Measurements from ENCODE around the gene NTN5.
"Not testable (repeated sequence)": the region's sequence is repeated elsewhere in the genome, so short reads cannot be mapped to it uniquely, and the experiment has no call there.

The NTN5 gene, protein sequence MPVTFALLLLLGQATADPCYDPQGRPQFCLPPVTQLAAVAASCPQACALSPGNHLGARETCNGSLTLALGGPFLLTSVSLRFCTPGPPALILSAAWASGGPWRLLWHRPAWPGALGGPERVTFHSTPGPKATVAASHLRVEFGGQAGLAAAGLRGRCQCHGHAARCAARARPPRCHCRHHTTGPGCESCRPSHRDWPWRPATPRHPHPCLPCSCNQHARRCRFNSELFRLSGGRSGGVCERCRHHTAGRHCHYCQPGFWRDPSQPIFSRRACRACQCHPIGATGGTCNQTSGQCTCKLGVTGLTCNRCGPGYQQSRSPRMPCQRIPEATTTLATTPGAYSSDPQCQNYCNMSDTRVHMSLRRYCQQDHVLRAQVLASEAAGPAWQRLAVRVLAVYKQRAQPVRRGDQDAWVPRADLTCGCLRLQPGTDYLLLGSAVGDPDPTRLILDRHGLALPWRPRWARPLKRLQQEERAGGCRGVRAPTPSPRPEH

DNA sequence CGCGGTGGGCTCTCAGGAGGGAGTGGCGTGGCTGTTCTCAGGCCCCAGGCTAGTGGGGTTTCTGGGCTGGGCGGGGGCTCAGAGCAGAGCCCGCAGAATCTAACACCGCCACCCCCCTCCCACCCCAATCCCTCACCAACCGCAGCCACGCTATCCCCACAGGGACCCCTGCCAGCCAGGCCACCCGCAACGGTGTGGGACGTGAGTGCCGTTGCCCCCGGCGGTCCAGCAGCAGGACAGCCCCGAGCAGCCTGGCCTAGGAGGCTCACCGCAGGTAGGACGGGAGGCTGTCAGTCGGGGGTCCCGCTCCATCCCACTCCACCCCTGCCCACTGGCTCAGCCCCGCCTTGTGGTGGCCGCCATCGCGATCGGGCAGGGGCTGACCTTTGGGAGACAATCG is at the start of gene NTN5:
Gene NTN5, minus strand, starts transcription at position 24 of the 400 bp plus-strand sequence. CDS start 2,031 bp downstream, outside the sequence.
- DNase-seq, result no peak

DNA sequence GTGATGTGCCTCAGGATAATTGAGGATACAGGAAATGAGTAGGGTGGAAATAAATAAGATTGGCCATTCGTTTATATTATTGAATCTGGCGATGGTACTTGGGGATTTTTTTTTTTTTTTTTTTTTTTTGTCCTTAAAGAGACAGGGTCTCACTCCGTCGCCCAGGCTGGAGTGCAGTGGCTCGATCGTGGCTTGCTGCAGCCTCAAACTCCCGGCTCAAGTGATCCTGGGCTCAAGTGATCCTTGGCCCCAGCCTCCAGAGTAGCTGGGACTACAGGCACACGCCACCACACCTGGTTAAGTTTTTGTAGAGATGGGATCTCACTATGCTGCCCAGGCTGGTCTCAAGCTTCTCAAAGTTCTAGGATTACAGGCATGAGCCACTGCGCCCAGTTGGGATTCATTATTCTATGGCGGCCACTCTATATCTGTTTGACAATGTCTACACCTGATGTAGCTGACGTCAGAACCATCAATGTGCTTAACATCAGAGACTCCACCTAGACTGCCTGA is 49.4 kb upstream of the NTN5 start:
- no peak for DNase-seq

DNA sequence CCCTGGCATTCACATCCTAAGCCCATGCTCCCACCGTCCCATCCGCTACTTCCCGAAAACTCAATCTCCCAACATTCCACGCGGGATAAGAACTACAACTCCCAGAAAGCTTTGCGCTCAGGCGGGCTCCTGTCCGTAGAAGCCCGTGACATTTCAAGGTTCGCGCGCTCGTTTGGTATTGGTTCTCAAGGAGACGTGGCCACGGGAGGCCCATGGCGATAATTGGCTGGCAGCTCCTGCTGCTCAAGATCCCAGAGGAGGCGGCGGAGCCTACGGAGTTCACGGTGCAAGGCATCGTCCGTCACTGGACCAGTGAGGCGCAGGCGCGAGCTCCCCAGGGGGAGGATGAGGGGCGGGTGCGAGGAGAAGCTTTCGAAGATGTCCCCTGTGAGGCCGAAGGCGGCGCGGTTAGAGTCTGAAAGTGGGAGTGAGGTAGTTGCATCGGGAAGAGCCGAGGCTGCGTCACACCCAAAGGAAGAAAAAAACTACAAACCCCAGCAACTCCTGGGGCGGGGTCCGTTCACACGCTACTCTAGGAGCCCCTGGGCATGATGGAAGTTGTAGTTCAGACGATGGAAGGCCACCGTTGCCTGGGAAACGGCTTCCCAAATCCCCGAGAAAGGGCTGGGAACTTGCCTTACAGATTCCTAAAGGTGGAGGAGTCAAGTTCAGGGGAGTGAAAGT is 47.9 kb upstream of the NTN5 start:
- peak; percentile 97 to 98 for DNase-seq

DNA sequence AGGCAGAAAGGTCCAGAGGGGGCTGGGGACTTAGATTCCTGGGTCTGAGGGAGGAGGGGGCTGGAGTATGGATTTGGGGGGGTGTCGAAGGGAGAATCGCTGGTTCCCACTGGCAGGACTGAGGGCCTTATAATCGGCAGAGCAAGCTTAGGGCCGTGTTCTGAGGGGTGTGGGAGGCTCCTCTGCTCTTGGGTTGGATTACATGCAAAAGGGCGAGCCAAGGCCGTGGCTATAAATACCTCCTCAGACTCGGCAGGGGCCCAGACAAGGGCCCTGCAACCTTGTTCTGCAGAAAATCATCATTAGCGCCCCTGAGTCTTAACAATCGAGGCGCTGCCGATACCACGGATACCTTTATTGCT is 47.4 kb upstream of the NTN5 start:
- DNase-seq, result no peak

DNA sequence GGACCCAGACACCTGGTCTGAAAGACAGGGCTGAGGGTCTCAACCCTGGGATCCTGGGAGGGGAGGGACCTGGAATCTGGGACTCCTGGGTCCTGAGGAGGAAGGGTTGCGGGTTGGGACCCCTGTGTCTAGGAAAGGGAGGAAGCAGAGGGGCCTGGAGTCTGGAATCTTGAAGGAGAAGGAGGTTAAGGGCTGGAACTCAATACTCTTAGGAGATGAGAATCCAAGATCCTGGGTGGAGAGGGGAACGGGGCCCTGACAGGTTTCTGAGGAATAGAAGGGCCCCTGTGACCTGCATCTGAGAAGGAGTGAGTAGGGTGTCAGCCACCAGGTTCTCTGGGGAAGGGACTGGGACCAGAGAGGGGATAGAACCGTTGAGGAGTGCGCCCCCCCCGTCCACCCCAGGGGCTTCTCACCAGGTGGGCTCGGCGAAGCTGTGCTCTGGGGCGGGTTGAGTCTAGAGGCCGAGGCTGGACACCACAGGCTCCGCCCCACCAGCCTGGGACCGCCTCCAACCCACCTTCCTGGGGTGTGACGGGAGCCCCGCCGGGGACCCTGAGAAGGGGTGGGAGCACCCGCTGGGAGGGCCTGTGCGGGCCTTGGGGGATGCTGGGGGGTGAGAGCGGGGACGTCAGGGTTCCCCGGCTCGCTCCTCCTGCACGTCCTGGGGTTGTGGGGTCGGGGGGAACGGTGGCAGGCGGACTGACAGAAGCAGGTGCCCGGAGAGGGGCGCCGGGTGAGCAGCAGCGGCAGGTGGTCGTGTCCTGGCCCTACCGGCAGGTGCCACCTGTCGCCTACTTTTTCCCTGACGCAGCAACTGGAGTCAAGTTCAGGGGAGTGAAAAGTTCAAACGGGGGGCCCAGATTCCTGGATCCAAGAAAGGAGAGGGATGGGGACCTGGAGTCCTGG is 46.7 kb upstream of the NTN5 start, which contains the start of gene MAMSTR:
Gene MAMSTR, minus strand, starts transcription at position 463 of the 909 bp plus-strand sequence. CDS start 694 bp downstream, outside the sequence.
- no peak for DNase-seq

DNA sequence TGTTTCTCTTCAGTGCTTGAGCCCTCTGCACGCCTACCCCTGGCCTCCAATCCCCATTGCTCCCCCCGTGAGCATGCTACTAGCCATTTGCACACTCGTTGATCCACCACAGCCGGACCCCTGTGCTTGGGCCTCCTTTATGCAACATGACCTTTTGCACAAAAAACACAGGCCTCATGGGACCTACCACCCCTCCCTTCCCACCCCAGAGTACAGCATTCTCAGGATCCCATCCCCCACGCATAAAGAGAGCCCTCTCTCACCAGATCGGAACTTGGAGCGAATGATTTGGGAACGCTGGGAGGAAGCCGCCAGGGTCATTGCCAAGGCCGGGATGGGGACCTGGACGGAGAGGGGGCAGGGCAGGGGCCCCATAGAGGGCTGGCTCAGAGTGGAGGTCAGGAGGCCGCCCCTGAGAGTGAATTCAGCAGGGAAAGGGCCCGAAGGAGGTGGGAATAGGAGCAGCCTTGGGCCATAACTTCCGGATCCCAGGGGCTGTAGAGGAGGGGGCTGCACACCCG is 46.0 kb upstream of the NTN5 start:
- no peak for DNase-seq

DNA sequence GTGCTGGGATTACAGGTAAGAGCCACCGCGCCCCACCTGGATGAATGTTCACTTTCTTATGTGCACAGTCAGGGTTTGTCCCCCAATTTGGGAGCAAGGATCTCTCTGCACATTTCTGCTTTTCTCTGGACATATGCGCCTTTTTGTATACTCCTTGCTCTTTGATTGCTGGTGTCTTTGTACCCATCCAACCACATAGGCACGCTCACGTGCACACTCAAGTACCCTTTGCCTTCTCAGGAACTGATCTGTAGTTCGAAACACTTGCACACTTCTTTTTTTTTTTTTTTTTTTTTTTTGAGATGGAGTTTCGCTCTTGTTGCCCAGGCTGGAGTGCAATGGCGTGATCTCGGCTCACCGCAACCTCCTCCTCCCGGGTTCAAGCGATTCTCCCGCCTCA is 45.3 kb upstream of the NTN5 start:
- DNase-seq, result not testable (repeated sequence)

DNA sequence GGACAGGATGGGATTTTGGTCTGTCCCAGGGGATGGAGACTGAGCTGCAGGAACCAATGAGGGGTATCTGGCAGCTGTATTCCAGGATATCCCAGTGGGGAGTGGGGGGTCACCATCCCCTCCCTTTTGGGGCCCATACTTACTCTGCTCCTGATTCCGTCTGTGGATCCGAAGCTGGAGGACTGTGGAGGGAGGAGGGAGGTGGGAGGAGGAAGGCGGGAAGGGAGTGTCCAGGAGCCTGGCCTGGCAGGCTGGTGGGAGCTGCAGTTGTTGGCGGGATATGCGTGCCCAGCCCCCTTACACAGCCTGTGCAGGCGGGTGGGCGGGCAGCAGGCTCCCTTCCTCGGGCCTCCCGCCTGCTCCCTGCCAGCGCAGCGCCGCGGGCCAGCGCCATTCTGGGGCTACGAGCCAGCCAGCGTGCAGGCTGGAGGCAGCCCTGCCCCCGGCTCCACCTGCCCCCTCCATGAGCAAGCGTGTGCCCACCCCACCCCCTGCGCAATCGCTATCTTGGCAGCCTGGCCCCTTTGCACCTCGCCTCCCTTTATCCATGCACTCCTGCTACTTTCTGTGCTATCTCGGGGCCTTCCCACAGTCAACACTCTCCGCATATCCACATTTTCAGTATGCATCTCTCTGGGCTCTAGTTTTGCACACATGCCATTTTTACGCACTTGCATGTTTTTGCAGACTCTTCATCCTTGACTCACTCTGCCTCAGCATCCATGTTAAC is 43.9 kb upstream of the NTN5 start:
- DNase-seq, result no peak

DNA sequence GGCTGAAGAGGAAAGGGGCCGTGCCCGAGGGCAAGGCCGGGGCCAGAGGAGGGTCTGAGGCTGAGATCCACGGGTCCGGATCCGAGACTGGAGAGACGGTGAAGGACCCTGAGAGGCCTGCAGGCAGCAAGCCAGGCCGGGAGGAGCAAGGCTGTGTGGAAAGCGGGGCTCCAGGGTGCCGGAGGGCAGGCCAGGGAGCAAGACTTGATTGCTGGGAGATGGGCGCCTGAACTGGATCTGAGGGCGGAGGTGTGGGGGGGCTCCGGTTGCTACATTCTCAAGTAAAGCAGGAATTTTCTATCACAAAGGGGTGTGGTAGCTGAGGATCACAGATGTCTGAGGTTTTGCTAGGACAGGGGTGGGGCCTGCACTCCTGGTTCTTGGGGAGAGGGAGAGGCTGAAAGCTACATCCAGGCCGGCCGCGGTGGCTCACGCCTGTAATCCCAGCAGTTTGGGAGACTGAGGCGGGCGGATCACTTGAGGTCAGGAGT is 42.9 kb upstream of the NTN5 start:
- no peak for DNase-seq

DNA sequence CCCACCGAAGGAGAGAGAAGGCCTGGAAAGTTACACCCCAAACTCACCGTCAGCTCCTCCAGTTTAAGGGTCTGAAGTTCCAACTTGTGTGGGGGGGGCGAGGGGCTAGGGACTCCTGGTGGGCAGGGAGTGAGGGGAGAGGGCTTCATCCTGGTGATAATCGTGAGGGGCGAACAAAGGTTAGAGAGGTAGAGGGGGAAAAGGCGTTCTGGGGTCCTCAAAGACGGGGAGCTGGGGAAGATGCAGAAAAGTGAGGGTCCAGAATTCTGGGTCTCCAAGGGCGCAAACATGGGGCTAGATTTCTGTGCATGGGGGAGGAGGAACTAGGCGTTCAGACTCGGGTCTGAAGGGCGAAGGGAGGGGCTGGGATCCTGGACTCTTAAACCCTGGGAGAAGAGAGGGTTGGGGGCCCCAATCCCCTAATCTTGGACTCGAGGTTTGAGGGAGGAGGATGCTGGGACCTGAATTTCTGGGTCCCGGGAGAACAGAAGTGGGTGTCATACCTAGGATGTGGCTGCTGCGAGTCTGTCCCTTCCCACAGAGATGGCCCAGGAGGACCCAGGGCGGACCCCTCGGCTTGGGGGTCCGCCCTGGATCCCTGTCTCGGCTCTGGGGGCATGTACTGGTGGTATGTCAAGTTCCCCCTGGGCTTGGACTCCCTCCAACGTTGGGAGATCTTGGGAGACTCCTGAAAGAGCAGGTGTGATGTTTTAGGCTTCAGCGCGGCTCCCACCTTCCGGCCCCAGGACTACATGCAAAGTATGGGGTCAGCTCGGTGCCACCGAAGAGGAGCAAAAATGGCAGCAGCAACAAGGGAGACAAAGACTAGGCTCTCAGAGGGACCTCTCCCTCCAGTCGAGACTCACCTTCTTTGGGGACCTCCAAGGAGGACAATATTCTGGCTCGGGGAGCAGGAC is 42.2 kb upstream of the NTN5 start:
- DNase-seq, result no peak

DNA sequence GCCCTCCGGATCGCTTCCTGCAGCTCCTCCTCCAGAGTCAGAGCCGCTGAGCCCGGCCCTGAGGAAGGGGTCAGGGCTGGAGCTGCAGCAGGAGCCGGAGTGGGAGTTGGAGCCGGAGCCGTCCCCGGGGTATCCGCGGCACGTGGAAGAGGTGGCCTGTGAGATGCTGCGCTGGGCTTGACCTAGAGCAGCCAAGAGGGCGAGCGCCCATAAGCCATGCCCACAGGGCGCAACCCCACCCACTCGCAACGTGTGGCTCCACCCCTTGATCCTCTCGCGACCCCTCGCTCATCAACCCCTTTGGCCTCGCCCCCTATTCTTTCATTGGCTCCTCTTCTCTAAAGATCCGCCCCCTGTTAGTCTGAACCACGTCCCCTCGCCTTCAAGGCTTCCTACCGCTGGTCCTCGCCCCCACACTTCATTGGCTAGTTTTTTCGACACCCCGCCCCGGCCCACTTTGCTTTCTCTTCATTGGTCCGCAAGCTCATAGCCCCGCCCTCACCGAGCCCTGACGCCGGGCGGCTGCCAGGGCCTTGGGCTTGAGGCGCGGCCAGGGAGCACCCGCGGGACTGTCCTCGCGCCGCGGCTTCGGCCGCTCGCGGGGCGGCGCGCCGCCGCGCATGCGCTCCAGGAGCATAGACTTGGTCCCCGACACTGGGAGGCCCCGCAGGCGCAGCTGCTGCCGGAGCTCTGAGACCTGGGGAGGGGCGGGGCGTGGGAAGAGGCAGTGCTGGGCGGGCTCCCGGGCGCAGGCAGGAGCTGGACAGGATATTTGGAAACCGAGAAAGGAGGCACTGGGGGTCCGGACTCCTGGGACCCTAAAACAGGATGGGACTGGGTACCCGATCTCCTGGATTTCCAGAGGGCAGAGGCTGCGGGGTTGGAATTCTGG is 41.3 kb upstream of the NTN5 start:
- DNase-seq, result peak; percentile 99

DNA sequence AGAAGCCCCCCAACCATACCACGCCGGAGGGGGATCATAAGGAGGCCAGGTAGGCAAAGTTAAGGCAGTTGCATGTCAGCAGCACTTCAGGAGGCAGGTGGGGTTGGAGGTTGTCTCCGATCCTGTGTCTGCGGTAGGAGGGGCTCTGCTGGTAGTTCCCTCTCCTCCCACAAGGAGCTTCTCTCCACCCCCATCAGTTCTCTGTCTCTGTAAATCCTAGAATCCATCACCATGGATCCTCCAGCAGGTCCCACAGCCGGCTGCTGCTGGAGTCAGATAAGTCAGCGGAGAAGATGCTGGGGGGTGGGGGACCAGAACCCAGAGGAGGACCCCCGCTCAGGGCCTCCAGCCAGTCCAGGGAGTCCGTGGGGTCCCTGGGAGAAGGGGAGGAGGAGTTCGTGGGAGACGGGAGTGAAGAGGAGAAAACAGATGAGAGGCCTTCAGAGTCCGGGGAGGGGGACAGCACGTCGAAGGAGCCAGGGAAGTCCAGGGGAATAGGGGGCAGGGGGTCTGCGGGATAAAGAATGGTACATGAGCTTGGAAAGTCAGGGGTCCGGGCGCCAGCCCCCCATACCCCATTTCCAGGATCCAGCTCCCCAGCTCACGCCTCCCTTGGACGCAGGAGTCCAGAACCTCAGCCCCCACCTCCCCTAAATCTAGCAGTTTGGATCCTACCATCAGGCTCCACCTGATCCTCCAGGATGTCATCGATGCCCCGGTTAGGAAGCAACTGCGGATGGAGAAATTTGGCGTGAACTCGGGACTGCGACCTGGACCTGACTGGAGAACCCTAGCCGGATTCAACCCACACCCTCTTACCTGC is 40.4 kb upstream of the NTN5 start:
- DNase-seq, result no peak

DNA sequence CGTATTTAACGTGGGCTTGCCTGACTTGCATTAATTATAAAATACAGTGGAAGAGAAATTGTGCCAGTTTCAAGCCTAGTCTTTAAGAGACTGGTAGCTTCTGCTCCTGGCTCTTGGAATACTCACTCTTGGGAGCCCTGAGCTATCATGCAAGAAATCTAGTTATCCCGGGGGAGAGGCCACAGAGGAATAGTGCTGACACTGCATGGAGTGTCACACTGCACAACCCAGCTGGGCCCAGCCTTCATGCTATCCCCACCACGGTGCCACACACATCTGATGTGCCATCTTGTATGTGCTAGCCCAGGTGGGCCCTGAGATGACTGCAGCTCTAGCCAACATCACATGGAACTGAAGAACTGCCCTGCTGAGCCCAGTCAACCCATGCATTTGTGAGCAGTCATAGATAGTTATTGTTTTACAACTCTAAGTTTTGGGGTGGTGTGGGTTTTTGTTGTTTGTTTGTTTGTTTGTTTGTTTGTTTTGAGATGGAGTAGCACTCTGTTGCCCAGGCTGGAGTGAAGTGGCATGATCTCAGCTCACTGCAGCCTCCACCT is 38.4 kb upstream of the NTN5 start:
- no peak for DNase-seq

DNA sequence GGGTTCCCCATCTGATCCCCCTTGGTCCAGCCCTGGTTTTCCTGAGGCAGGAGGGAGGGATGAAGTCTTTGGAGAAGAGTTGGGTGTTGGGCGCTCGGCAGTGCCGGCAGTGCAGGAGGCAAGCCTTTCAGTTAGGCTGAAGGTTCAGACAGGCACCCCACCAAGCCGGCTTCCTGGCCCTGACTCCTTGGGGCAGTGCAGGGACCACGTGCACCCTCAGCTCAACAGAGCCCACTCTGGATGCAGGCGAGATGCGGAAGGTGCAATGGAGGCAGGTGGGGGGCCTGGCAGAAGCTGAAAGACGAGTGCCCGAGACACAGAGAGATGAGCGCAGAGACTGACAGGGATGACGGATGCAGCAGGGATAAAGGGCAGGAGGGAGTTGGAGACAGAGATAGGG is 35.7 kb upstream of the NTN5 start:
- DNase-seq, result no peak

DNA sequence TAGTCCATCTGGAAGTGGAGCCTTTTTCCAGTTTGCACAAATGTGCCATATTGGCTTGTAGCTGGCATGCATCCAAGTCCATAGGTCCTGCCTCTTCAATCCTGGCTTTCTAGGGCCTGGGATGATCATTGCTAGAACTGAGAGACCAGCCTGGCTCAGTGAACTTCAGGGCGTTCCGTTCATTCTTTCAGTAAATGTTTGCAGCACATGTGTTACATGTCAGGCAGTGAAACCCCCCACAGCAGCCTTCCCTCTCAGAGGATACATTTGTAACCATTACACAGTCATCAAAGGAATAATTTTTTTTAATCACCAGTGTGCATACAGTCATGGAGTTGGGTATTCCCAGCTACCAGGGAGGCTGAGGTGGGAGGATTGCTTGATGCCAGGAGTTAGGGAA is 32.6 kb upstream of the NTN5 start:
- no peak for DNase-seq

DNA sequence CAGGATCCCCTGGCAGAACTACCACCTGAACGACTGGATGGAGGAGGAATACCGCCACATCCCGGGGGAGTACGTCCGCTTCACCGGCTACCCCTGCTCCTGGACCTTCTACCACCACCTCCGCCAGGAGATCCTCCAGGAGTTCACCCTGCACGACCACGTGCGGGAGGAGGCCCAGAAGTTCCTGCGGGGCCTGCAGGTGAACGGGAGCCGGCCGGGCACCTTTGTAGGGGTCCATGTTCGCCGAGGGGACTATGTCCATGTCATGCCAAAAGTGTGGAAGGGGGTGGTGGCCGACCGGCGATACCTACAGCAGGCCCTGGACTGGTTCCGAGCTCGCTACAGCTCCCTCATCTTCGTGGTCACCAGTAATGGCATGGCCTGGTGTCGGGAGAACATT is 30.5 kb upstream of the NTN5 start:
- DNase-seq, result no peak

DNA sequence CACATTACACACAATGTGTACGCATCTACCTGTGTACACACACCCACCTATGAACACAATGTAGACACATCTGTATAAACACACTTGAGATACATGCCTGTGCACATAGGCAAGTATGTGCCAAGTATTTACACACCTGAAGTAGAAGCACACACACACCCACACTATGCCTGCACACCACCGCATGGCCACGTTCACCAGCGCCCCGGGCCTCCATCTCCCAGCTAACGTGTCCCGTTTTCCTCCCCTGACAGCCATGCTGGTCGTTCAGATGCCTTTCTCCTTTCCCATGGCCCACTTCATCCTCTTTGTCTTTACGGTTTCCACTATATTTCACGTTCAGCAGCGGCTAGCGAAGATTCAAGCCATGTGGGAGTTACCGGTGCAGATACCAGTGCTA is 29.9 kb upstream of the NTN5 start:
- no peak for DNase-seq

DNA sequence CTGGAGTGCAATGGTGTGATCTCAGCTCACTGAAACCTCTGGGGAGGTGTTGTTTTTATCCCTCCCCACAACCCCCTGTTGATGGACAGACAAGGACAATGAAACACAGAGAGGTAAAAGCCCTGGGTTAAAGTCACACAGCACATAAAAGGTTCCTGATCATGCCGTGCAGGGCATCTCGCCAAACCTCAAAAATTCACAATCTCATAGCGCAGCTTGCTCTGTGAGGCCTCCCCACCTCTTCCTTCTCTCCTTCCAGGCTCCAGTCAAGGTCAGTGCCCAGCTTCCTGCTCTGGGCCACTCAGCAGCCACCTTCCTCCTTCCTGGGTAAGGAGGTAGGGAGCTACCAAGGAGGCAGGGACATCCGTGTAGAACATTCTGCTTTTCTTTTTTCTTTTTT is 25.2 kb upstream of the NTN5 start:
- DNase-seq, result no peak
